ENCODE measurements around the gene SGSM2. TPM values are rescaled to one million over a fixed set of nuclear protein-coding genes. Genes with fewer than 3 reads are reported as not detected.

The SGSM2 gene
- total and polyA plus RNA-seq, 2 of the 13 experiments (the other 11 are each of a cell fraction or from before 2014, with no cell fraction given), result 30.4 to 51.3 TPM

DNA sequence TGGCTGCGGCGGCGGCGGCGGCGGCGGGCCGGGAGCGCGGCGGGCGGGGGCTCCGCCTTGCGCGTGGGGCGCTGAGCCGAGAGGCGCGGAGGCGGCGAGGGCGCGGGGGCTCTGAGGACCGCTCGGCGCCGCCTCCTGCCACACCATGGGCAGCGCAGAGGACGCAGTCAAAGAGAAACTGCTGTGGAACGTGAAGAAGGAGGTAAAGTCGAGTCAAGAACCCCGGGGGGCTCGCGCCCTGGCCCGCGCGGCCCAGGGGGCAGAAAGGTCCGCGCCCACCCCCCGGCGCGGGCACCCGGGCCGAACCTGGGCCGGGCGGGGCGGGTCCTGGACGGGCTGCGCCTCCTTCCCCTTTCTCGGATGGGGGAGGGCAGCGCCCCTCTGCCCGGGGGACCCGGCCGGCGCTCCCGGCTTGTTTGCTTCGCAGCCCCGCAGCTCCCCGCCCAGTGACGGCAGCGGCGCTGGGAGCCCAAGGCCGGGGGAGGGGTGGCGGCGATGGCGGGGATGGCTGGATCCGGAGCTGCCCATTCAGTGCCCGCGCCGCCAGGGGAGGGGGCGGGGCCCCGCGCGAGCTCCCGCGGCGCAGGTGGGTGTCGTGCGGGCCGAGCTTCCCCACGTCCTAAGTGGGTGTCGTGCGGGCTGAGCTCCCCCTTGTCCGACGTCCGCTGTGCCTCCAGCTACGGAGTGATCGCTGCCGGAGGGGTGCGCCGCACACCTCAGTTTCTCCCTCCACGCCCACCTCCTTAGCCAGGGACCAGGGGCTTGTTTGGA lies 428 bp downstream of the SGSM2 start (continued):
- TF ChIP-seq ZNF343 (CRISPR knock-in tag; IDR thresholded peaks at IDR 0.05) (no peak), ZKSCAN8 (CRISPR knock-in tag; IDR thresholded peaks at IDR 0.05; ENCODE audit: borderline replicate concordance) (no peak), KLF9 (CRISPR knock-in tag; IDR thresholded peaks at IDR 0.05; ENCODE audit: low read depth) (no peak), ZNF543 (CRISPR knock-in tag; IDR thresholded peaks at IDR 0.05) (no peak), MEF2D (CRISPR knock-in tag; IDR thresholded peaks at IDR 0.05) (no peak), ZNF124 (CRISPR knock-in tag; IDR thresholded peaks at IDR 0.05) (no peak), HDAC1 (CRISPR knock-in tag; IDR thresholded peaks at IDR 0.05) (0 out of 2 replicates have a peak, but pooled peaks have one; percentile 8), RAD51 (IDR thresholded peaks at IDR 0.05; ENCODE audit: borderline replicate concordance) (no peak), ZNF44 (CRISPR knock-in tag; IDR thresholded peaks at IDR 0.05) (no peak), ZKSCAN1 (IDR thresholded peaks at IDR 0.05; ENCODE audit: low read length) (no peak), ZNF317 (CRISPR knock-in tag; IDR thresholded peaks at IDR 0.05) (0 out of 2 replicates have a peak, but pooled peaks have one; percentile 35), ZNF20 (CRISPR knock-in tag; IDR thresholded peaks at IDR 0.05) (no peak), ZNF788 (CRISPR knock-in tag; IDR thresholded peaks at IDR 0.05; ENCODE audit: borderline replicate concordance) (no peak), BRCA1 (CRISPR knock-in tag; IDR thresholded peaks at IDR 0.05) (no peak), CAMTA2 (CRISPR knock-in tag; IDR thresholded peaks at IDR 0.05; ENCODE audit: borderline replicate concordance) (no peak), FOSL2 (CRISPR knock-in tag; IDR thresholded peaks at IDR 0.05) (no peak), ZNF333 (CRISPR knock-in tag; IDR thresholded peaks at IDR 0.05; ENCODE audit: borderline replicate concordance) (no peak), ATM (IDR thresholded peaks at IDR 0.05; ENCODE audit: borderline replicate concordance) (no peak), TAF1 (CRISPR knock-in tag; IDR thresholded peaks at IDR 0.05) (no peak), HNRNPL (IDR thresholded peaks at IDR 0.05; ENCODE audit: low read depth, low read length) (0 out of 2 replicates have a peak, but pooled peaks have one; percentile 45), RAD21 (CRISPR knock-in tag; IDR thresholded peaks at IDR 0.05) (no peak; the same call in 1 of the 2 replicates), MAF1 (CRISPR knock-in tag; IDR thresholded peaks at IDR 0.05; ENCODE audit: borderline replicate concordance) (no peak), ZBTB20 (CRISPR knock-in tag; IDR thresholded peaks at IDR 0.05; ENCODE audit: borderline replicate concordance, low read depth) (no peak)
- TF ChIP-seq, protein P1, sequence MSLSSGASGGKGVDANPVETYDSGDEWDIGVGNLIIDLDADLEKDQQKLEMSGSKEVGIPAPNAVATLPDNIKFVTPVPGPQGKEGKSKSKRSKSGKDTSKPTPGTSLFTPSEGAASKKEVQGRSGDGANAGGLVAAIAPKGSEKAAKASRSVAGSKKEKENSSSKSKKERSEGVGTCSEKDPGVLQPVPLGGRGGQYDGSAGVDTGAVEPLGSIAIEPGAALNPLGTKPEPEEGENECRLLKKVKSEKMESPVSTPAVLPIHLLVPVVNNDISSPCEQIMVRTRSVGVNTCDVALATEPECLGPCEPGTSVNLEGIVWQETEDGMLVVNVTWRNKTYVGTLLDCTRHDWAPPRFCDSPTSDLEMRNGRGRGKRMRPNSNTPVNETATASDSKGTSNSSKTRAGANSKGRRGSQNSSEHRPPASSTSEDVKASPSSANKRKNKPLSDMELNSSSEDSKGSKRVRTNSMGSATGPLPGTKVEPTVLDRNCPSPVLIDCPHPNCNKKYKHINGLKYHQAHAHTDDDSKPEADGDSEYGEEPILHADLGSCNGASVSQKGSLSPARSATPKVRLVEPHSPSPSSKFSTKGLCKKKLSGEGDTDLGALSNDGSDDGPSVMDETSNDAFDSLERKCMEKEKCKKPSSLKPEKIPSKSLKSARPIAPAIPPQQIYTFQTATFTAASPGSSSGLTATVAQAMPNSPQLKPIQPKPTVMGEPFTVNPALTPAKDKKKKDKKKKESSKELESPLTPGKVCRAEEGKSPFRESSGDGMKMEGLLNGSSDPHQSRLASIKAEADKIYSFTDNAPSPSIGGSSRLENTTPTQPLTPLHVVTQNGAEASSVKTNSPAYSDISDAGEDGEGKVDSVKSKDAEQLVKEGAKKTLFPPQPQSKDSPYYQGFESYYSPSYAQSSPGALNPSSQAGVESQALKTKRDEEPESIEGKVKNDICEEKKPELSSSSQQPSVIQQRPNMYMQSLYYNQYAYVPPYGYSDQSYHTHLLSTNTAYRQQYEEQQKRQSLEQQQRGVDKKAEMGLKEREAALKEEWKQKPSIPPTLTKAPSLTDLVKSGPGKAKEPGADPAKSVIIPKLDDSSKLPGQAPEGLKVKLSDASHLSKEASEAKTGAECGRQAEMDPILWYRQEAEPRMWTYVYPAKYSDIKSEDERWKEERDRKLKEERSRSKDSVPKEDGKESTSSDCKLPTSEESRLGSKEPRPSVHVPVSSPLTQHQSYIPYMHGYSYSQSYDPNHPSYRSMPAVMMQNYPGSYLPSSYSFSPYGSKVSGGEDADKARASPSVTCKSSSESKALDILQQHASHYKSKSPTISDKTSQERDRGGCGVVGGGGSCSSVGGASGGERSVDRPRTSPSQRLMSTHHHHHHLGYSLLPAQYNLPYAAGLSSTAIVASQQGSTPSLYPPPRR (CRISPR knock-in tag; IDR thresholded peaks at IDR 0.05; ENCODE audit: borderline replicate concordance), result no peak
- TF ChIP-seq, protein P2, sequence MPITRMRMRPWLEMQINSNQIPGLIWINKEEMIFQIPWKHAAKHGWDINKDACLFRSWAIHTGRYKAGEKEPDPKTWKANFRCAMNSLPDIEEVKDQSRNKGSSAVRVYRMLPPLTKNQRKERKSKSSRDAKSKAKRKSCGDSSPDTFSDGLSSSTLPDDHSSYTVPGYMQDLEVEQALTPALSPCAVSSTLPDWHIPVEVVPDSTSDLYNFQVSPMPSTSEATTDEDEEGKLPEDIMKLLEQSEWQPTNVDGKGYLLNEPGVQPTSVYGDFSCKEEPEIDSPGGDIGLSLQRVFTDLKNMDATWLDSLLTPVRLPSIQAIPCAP (CRISPR knock-in tag; IDR thresholded peaks at IDR 0.05; ENCODE audit: low read depth), result no peak
- TF ChIP-seq, protein P3, sequence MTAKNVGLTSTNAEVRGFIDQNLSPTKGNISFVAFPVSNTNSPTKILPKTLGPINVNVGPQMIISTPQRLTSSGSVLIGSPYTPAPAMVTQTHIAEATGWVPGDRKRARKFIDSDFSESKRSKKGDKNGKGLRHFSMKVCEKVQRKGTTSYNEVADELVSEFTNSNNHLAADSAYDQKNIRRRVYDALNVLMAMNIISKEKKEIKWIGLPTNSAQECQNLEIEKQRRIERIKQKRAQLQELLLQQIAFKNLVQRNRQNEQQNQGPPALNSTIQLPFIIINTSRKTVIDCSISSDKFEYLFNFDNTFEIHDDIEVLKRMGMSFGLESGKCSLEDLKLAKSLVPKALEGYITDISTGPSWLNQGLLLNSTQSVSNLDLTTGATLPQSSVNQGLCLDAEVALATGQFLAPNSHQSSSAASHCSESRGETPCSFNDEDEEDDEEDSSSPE (CRISPR knock-in tag; IDR thresholded peaks at IDR 0.05), result no peak

All from HepG2 (cell line).